HepG2 (cell line): ENCODE measurements around the gene NT5M. TPM values are rescaled to one million over a fixed set of nuclear protein-coding genes. Genes with fewer than 3 reads are reported as not detected.
A peak's percentile ranks its signal among the peaks of the same experiment; 100 is the strongest.

Experiments used
- ATAC-seq: fragments of 200-7000 bp; cut with Tn5 transposase; 3 replicates; pipeline ENCODE4 v1.9.1; 2020; ENCODE audit warnings: mild to moderate bottlenecking, moderate library complexity
- BruUV-seq: library from RNA; stranded (reverse); fragments of 400-500 nt; replicated peaks from 2 replicates; lab custom pipeline; 2021; lab: Mats Ljungman, UMichigan
- CTCF ChIA-PET: fragments of 300-600 bp; formaldehyde crosslinking; extraction: SDS; loops from one replicate; lab custom pipeline; 2021; ENCODE audit warnings: low total read pairs, inconsistent platforms, low intra/inter-chr PET ratio; lab: Yijun Ruan, JAX
- POLR2A ChIA-PET: fragments of 350-600 bp; sonication (Branson Sonifier 250); formaldehyde crosslinking; loops from one replicate; lab custom pipeline; 2020; ENCODE audit warnings: antibody characterized with exemption, inconsistent platforms; lab: Yijun Ruan, JAX
- DNase-seq: peaks from one replicate; pipeline ENCODE4 v3.0.0-alpha.2; 2015; ENCODE audit warnings: low spot score
- FAIRE-seq: peaks from 3 replicates; lab custom pipeline; 2011; peaks lifted over from hg19 to GRCh38; lab: Jason Lieb, UNC
- H2AFZ ChIP-seq: one replicate; pipeline ENCODE4 v1.6.1; 2011; ENCODE audit warnings: low read length, inconsistent platforms
- H3K27ac ChIP-seq: fragments of 300-600 bp; 3 replicates; pipeline ENCODE4 v1.8.0; 2011; ENCODE audit warnings: mixed run types, mild to moderate bottlenecking, mixed read lengths, low read length, inconsistent platforms; ENCODE audit not compliant: insufficient read depth; ENCODE audit errors: extremely low read length
- H3K27me3 ChIP-seq, 2 experiments: fragments of 200-600 bp in 1 of 2; 2 replicates in 1 of 2; 3 replicates in 1 of 2; pipeline versions ENCODE4 v1.6.0 to v1.8.0; 2011; ENCODE audit warnings: low read length in 2 of 2, mild to moderate bottlenecking in 2 of 2, moderate library complexity in 2 of 2, inconsistent platforms in 1 of 2; ENCODE audit not compliant: insufficient read depth in 2 of 2, control insufficient read depth in 1 of 2
- H3K36me3 ChIP-seq, 2 experiments: fragments of 200-600 bp in 1 of 2; replicated peaks in 1 of 2; 2 replicates in 1 of 2; 3 replicates in 1 of 2; pipeline versions ENCODE4 v1.5.1 to v1.8.0; 2011; ENCODE audit warnings: low read length in 2 of 2, inconsistent platforms in 1 of 2; ENCODE audit not compliant: insufficient read depth in 2 of 2, control insufficient read depth in 1 of 2
- H3K4me1 ChIP-seq: 2 replicates; pipeline ENCODE4 v1.5.1; 2012; ENCODE audit warnings: low read length, inconsistent platforms; ENCODE audit not compliant: insufficient read depth
- H3K4me2 ChIP-seq: 2 replicates; pipeline ENCODE4 v1.6.0; 2011; ENCODE audit warnings: low read depth, low read length, inconsistent platforms
- H3K4me3 ChIP-seq, 3 experiments: fragments of 200-600 bp in 1 of 3; sonication (generic), shearing (Covaris generic) in 1 of 3; replicated peaks in 1 of 3; 2 replicates each; pipeline ENCODE4 v1.5.1; 2011 to 2016; ENCODE audit warnings: low read length in 3 of 3, inconsistent platforms in 2 of 3, low read depth in 2 of 3, mild to moderate bottlenecking in 2 of 3, control low read depth in 1 of 3, mixed read lengths in 1 of 3; ENCODE audit not compliant: insufficient read depth in 1 of 3
- H3K79me2 ChIP-seq: one replicate; pipeline ENCODE4 v1.6.1; 2011; ENCODE audit warnings: low read length, inconsistent platforms; ENCODE audit not compliant: insufficient read depth
- H3K9ac ChIP-seq: 2 replicates; pipeline ENCODE4 v1.6.0; 2011; ENCODE audit warnings: mild to moderate bottlenecking, low read depth, low read length, inconsistent platforms; ENCODE audit not compliant: insufficient read depth
- H3K9me3 ChIP-seq: 2 replicates; pipeline ENCODE4 v1.5.1; 2012; ENCODE audit warnings: mild to moderate bottlenecking, low read length
- H4K20me1 ChIP-seq: 2 replicates; pipeline ENCODE4 v1.6.0; 2011; ENCODE audit warnings: inconsistent platforms, mild to moderate bottlenecking, low read length, moderate library complexity; ENCODE audit not compliant: insufficient read depth
- ADNP ChIP-seq: sonication (generic); formaldehyde crosslinking; IDR thresholded peaks from 2 replicates; pipeline ENCODE4 v1.4.0; 2020; ENCODE audit warnings: missing genetic modification reagents
- ARID5B ChIP-seq: IDR thresholded peaks from 2 replicates; pipeline ENCODE4 v1.4.0; 2020; ENCODE audit warnings: mild to moderate bottlenecking, missing genetic modification reagents
- DMAP1 ChIP-seq: IDR thresholded peaks from 2 replicates; pipeline ENCODE4 v1.6.1; 2016
- E2F2 ChIP-seq: sonication (generic); formaldehyde crosslinking; IDR thresholded peaks from 2 replicates; pipeline ENCODE4 v1.4.0; 2020; ENCODE audit warnings: missing genetic modification reagents, borderline replicate concordance
- NRL ChIP-seq: sonication (generic); formaldehyde crosslinking; IDR thresholded peaks from 2 replicates; pipeline ENCODE4 v1.5.0; 2020; ENCODE audit warnings: missing genetic modification reagents, mild to moderate bottlenecking, moderate library complexity, borderline replicate concordance
- PHB2 ChIP-seq: fragments of 450-650 bp; IDR thresholded peaks from 2 replicates; pipeline ENCODE4 v1.6.1; 2018; ENCODE audit not compliant: partially characterized antibody
- PHF21A ChIP-seq: sonication (generic); formaldehyde crosslinking; IDR thresholded peaks from 2 replicates; pipeline ENCODE4 v1.5.0; 2020; ENCODE audit warnings: mild to moderate bottlenecking, missing genetic modification reagents
- PRDM15 ChIP-seq: sonication (generic); formaldehyde crosslinking; IDR thresholded peaks from 2 replicates; pipeline ENCODE4 v1.4.0; 2020; ENCODE audit warnings: missing genetic modification reagents
- ZNF180 ChIP-seq: sonication (generic); formaldehyde crosslinking; IDR thresholded peaks from 2 replicates; pipeline ENCODE4 v1.4.0; 2020; ENCODE audit warnings: low read depth, missing genetic modification reagents, borderline replicate concordance
- ZNF256 ChIP-seq: sonication (generic); formaldehyde crosslinking; conservative IDR thresholded peaks from 2 replicates; pipeline ENCODE4 v1.4.0; 2020; ENCODE audit warnings: missing genetic modification reagents
- ZNF3 ChIP-seq: IDR thresholded peaks from 2 replicates; pipeline ENCODE4 v1.7.0; 2017; ENCODE audit warnings: inconsistent platforms
- ZNF317 ChIP-seq: sonication (generic); formaldehyde crosslinking; IDR thresholded peaks from 2 replicates; pipeline ENCODE4 v1.5.0; 2020; ENCODE audit warnings: mild to moderate bottlenecking, missing genetic modification reagents
- ZNF430 ChIP-seq: sonication (generic); formaldehyde crosslinking; IDR thresholded peaks from 2 replicates; pipeline ENCODE4 v1.9.0; 2021; ENCODE audit warnings: mild to moderate bottlenecking, missing genetic modification reagents
- ZNF570 ChIP-seq: sonication (generic); formaldehyde crosslinking; IDR thresholded peaks from 2 replicates; pipeline ENCODE4 v1.4.0; 2020; ENCODE audit warnings: mild to moderate bottlenecking, missing genetic modification reagents, borderline replicate concordance
- ZNF761 ChIP-seq: sonication (generic); formaldehyde crosslinking; conservative IDR thresholded peaks from 2 replicates; pipeline ENCODE4 v1.4.0; 2020; ENCODE audit warnings: mild to moderate bottlenecking, missing genetic modification reagents
- ZNF883 ChIP-seq: sonication (generic); formaldehyde crosslinking; IDR thresholded peaks from 2 replicates; pipeline ENCODE4 v1.5.1; 2020; ENCODE audit warnings: mild to moderate bottlenecking, missing genetic modification reagents; ENCODE audit errors: not compliant biosample characterization
- WGBS: methylation state at CpG from one replicate; pipeline ENCODE4 v1.1.6; 2017; ENCODE audit warnings: low lambda C conversion rate; 5-methylcytosine and 5-hydroxymethylcytosine counted together
- in situ Hi-C: cut with HindIII; loops from 2 replicates; pipeline ENCODE4 v1.10.0; 2017; ENCODE audit warnings: low pct_unique_long_range_greater_than_20kb; ENCODE audit not compliant: extremely low pct_ligation_motif_present
- intact Hi-C: fragments of 100-400 bp; cut with micrococcal nuclease; formaldehyde crosslinking; loops from one replicate; pipeline ENCODE4 v1.10.0; 2022; ENCODE audit not compliant: unreplicated experiment
- polyA plus RNA-seq, 8 experiments: library from polyadenylated mRNA; depleted of rRNA in 3 of 8; stranded (reverse) in 7 of 8; unstranded in 1 of 8; fragments of >200 nt; fragmentation: Illumina TruSeq in 4 of 8; extraction: Trizol in 4 of 8; gene quantifications; 2 replicates each; pipeline versions ENCODE4 v1.2.1 to v1.2.3, GENCODE V29; 2011 to 2016; ENCODE audit warnings: low read depth in 4 of 8, missing spikeins in 1 of 8, mixed read lengths in 1 of 8; ENCODE audit not compliant: insufficient read depth in 1 of 8
- total RNA-seq, 5 experiments: library from RNA; depleted of rRNA; stranded (reverse); fragments of >200 nt; fragmentation: Illumina TruSeq; extraction: Trizol; gene quantifications; 2 replicates each; pipeline ENCODE4 v1.2.3, GENCODE V29; 2016; ENCODE audit warnings: low read depth in 1 of 5

The NT5M gene
- total and polyA plus RNA-seq, 2 of the 13 experiments (the other 11 are each of a cell fraction or from before 2014, with no cell fraction given): 0.55 to 0.78 TPM

GRCh38 chr17:17342242-17342945 is 39.2 kb downstream of the NT5M start:
- intact Hi-C loops (no loop called here), in situ Hi-C loops (no loop called here)
- no peak overlapping the region for H3K9ac ChIP-seq
- peaks cover 54% of the 10 kb centered on the region for H3K4me1 ChIP-seq
- H3K9me3 ChIP-seq: no peaks in the 10 kb centered on the region
- no peak overlapping the region for H3K27ac ChIP-seq
- H3K79me2 ChIP-seq: no peaks in the 10 kb centered on the region
- 45% methylated on average over 15 of the region's 17 CpGs for WGBS
- H2AFZ ChIP-seq: no peak overlapping the region
- FAIRE-seq (no peak), DNase-seq (no peak), ATAC-seq (no peak; the same call in 2 of the 3 replicates)
- ChIA-PET CTCF (no interaction called here), POLR2A (no interaction called here)
- H3K4me2 ChIP-seq: 0 out of 2 replicates have a peak overlapping the region, but pooled peaks have one; percentile 19
- H3K27me3 ChIP-seq: peaks cover 2 to 10% of the 10 kb centered on the region in 2 experiments; a peak in 4 of 5 replicates
- no TSS peak for BruUV-seq
- no peak overlapping the region for H3K4me3 ChIP-seq
- no peaks in the 10 kb centered on the region for H4K20me1 ChIP-seq
- H3K36me3 ChIP-seq: no peaks in the 10 kb centered on the region
- TF ChIP-seq NRL (peak; percentile 29; the same call in 1 of the 2 replicates), ZNF430 (CRISPR knock-in tag) (no peak), PHF21A (CRISPR knock-in tag) (no peak), ZNF761 (no peak), ZNF256 (CRISPR knock-in tag) (no peak), ZNF317 (no peak), DMAP1 (CRISPR knock-in tag) (no peak), ZNF180 (CRISPR knock-in tag) (no peak), ZNF570 (CRISPR knock-in tag) (no peak), ZNF883 (CRISPR knock-in tag) (no peak), PRDM15 (CRISPR knock-in tag) (peak; percentile 71), ZNF3 (CRISPR knock-in tag) (no peak), ARID5B (CRISPR knock-in tag) (no peak), ADNP (CRISPR knock-in tag) (no peak), PHB2 (no peak), E2F2 (CRISPR knock-in tag) (no peak)
